ENCODE measurements around the gene ZNF519. TPM values are rescaled to one million over a fixed set of nuclear protein-coding genes. Genes with fewer than 3 reads are reported as not detected.
"Not testable (repeated sequence)": the region's sequence is repeated elsewhere in the genome, so short reads cannot be mapped to it uniquely, and the experiment has no call there.

Gene ZNF519
- 8.3 and 9.5 TPM in 2 replicates for total RNA-seq (2014; rRNA removed; shearing (Covaris generic))

- H3K27me3 ChIP-seq (ENCODE audit: control insufficient read depth, insufficient read depth, low read length); H3K36me3 ChIP-seq (replicated peaks; ENCODE audit: control insufficient read depth, insufficient read depth, low read length): not testable (repeated sequence)
- peak; percentile 81 for DNase-seq
- H3K4me3 ChIP-seq (ENCODE audit: insufficient read depth, low read depth, low read length), result peak within 1 kb of the TSS; percentile 61
These were observed at the start of gene ZNF519 for GRCh38 chr18:14132271-14132700. Gene ZNF519, minus strand, starts transcription at chr18:14132435. Its CDS starts 158 bp downstream, at chr18:14132277.

- H3K4me3 ChIP-seq (ENCODE audit: insufficient read depth, low read depth, low read length), result no peak overlapping the region
- DNase-seq, result no peak
- no peaks in the 10 kb centered on the region for H3K27me3 ChIP-seq (ENCODE audit: control insufficient read depth, insufficient read depth, low read length)
- no peaks in the 10 kb centered on the region for H3K36me3 ChIP-seq (replicated peaks; ENCODE audit: control insufficient read depth, insufficient read depth, low read length)
These were observed 47.1 kb upstream of the ZNF519 start for GRCh38 chr18:14179306-14179705.

GRCh38 chr18:14178321-14179196 is 46.3 kb upstream of the ZNF519 start:
- not testable (repeated sequence) for H3K4me3 ChIP-seq (ENCODE audit: insufficient read depth, low read depth, low read length); DNase-seq; H3K36me3 ChIP-seq (replicated peaks; ENCODE audit: control insufficient read depth, insufficient read depth, low read length)

GRCh38 chr18:14177540-14178320 is 45.5 kb upstream of the ZNF519 start:
- not testable (repeated sequence) for H3K36me3 ChIP-seq (replicated peaks; ENCODE audit: control insufficient read depth, insufficient read depth, low read length); H3K27me3 ChIP-seq (ENCODE audit: control insufficient read depth, insufficient read depth, low read length); H3K4me3 ChIP-seq (ENCODE audit: insufficient read depth, low read depth, low read length); DNase-seq

More at GRCh38 chr18:14178321-14179196, 46.3 kb upstream of the ZNF519 start:
- not testable (repeated sequence) for H3K27me3 ChIP-seq (ENCODE audit: control insufficient read depth, insufficient read depth, low read length)

GRCh38 chr18:14175404-14175803 is 43.2 kb upstream of the ZNF519 start:
- H3K4me3 ChIP-seq (ENCODE audit: insufficient read depth, low read depth, low read length); H3K36me3 ChIP-seq (replicated peaks; ENCODE audit: control insufficient read depth, insufficient read depth, low read length); H3K27me3 ChIP-seq (ENCODE audit: control insufficient read depth, insufficient read depth, low read length); DNase-seq: not testable (repeated sequence)

GRCh38 chr18:14174706-14175085 is 42.5 kb upstream of the ZNF519 start:
- H3K4me3 ChIP-seq (ENCODE audit: insufficient read depth, low read depth, low read length), result no peak overlapping the region
- no peak for DNase-seq
- no peaks in the 10 kb centered on the region for H3K27me3 ChIP-seq (ENCODE audit: control insufficient read depth, insufficient read depth, low read length)
- H3K36me3 ChIP-seq (replicated peaks; ENCODE audit: control insufficient read depth, insufficient read depth, low read length), result no peaks in the 10 kb centered on the region

- H3K36me3 ChIP-seq (replicated peaks; ENCODE audit: control insufficient read depth, insufficient read depth, low read length), result not testable (repeated sequence)
These were observed 41.9 kb upstream of the ZNF519 start for GRCh38 chr18:14174002-14174705.

GRCh38 chr18:14173116-14173951 is 41.1 kb upstream of the ZNF519 start:
- not testable (repeated sequence) for H3K4me3 ChIP-seq (ENCODE audit: insufficient read depth, low read depth, low read length); DNase-seq; H3K36me3 ChIP-seq (replicated peaks; ENCODE audit: control insufficient read depth, insufficient read depth, low read length); H3K27me3 ChIP-seq (ENCODE audit: control insufficient read depth, insufficient read depth, low read length)

More at GRCh38 chr18:14174002-14174705, 41.9 kb upstream of the ZNF519 start:
- not testable (repeated sequence) for DNase-seq; H3K4me3 ChIP-seq (ENCODE audit: insufficient read depth, low read depth, low read length); H3K27me3 ChIP-seq (ENCODE audit: control insufficient read depth, insufficient read depth, low read length)

GRCh38 chr18:14172142-14173115 is 40.2 kb upstream of the ZNF519 start:
- not testable (repeated sequence) for H3K36me3 ChIP-seq (replicated peaks; ENCODE audit: control insufficient read depth, insufficient read depth, low read length); DNase-seq; H3K27me3 ChIP-seq (ENCODE audit: control insufficient read depth, insufficient read depth, low read length); H3K4me3 ChIP-seq (ENCODE audit: insufficient read depth, low read depth, low read length)

GRCh38 chr18:14171301-14172141 is 39.3 kb upstream of the ZNF519 start:
- DNase-seq; H3K36me3 ChIP-seq (replicated peaks; ENCODE audit: control insufficient read depth, insufficient read depth, low read length); H3K27me3 ChIP-seq (ENCODE audit: control insufficient read depth, insufficient read depth, low read length); H3K4me3 ChIP-seq (ENCODE audit: insufficient read depth, low read depth, low read length): not testable (repeated sequence)

GRCh38 chr18:14170367-14171036 is 38.3 kb upstream of the ZNF519 start:
- not testable (repeated sequence) for H3K27me3 ChIP-seq (ENCODE audit: control insufficient read depth, insufficient read depth, low read length); DNase-seq; H3K36me3 ChIP-seq (replicated peaks; ENCODE audit: control insufficient read depth, insufficient read depth, low read length); H3K4me3 ChIP-seq (ENCODE audit: insufficient read depth, low read depth, low read length)

GRCh38 chr18:14162915-14163314 is 30.7 kb upstream of the ZNF519 start:
- not testable (repeated sequence) for H3K36me3 ChIP-seq (replicated peaks; ENCODE audit: control insufficient read depth, insufficient read depth, low read length); H3K27me3 ChIP-seq (ENCODE audit: control insufficient read depth, insufficient read depth, low read length); H3K4me3 ChIP-seq (ENCODE audit: insufficient read depth, low read depth, low read length); DNase-seq

All from H7 (cell line).